ENCODE data around the gene ZNF382.

Gene ZNF382

GRCh38 chr19:36638862-36639510 is 33.9 kb downstream of the ZNF382 start:
- FAIRE-seq (no peak), DNase-seq (ENCODE audit: insufficient read length, low spot score) (no peak)
- TF ChIP-seq CTCF (IDR thresholded peaks at IDR 0.05; ENCODE audit: insufficient read depth, missing control alignments) = no peak

GRCh38 chr19:36646746-36647145 is 41.6 kb downstream of the ZNF382 start:
- DNase-seq (ENCODE audit: insufficient read length, low spot score) = no peak
- no peak for FAIRE-seq
- TF ChIP-seq CTCF (IDR thresholded peaks at IDR 0.05; ENCODE audit: insufficient read depth, missing control alignments) = no peak

GRCh38 chr19:36652958-36653357 is 47.8 kb downstream of the ZNF382 start:
- FAIRE-seq = no peak
- TF ChIP-seq CTCF (IDR thresholded peaks at IDR 0.05; ENCODE audit: insufficient read depth, missing control alignments) = no peak
- DNase-seq (ENCODE audit: insufficient read length, low spot score) = no peak

GRCh38 chr19:36665832-36666231 is 60.7 kb downstream of the ZNF382 start:
- FAIRE-seq (no peak), DNase-seq (ENCODE audit: insufficient read length, low spot score) (no peak)
- no peak for TF ChIP-seq CTCF (IDR thresholded peaks at IDR 0.05; ENCODE audit: insufficient read depth, missing control alignments)

- peak; percentile 53 for FAIRE-seq
- no peak for TF ChIP-seq CTCF (IDR thresholded peaks at IDR 0.05; ENCODE audit: insufficient read depth, missing control alignments)
- DNase-seq (ENCODE audit: insufficient read length, low spot score) = no peak
Observed at GRCh38 chr19:36668646-36669045, 63.5 kb downstream of the ZNF382 start.

GRCh38 chr19:36672368-36672767 is 67.3 kb downstream of the ZNF382 start:
- FAIRE-seq = no peak
- DNase-seq (ENCODE audit: insufficient read length, low spot score) = no peak
- no peak for TF ChIP-seq CTCF (IDR thresholded peaks at IDR 0.05; ENCODE audit: insufficient read depth, missing control alignments)

GRCh38 chr19:36674201-36674600 is 69.1 kb downstream of the ZNF382 start:
- TF ChIP-seq CTCF (IDR thresholded peaks at IDR 0.05; ENCODE audit: insufficient read depth, missing control alignments) = no peak
- FAIRE-seq (peak; percentile 38), DNase-seq (ENCODE audit: insufficient read length, low spot score) (no peak)

All from D721Med (cell line).